ENCODE data around the gene SPSB1. TPM values are rescaled to one million over a fixed set of nuclear protein-coding genes. Genes with fewer than 3 reads are reported as not detected.

The SPSB1 gene
- total RNA-seq, 1 donor from 2014 or later = 17.6 TPM

- peak; percentile 77 for FAIRE-seq
- Histone ChIP-seq H3K27me3 (ENCODE audit: control insufficient read depth, insufficient read depth, low read length) (no peaks in the 10 kb centered on the region), H3K36me3 (ENCODE audit: control insufficient read depth, insufficient read depth, low read length) (peaks cover 1% of the 10 kb centered on the region), H3K4me3 (ENCODE audit: low read depth, low read length) (no peak overlapping the region)
- TF ChIP-seq, protein P1, sequence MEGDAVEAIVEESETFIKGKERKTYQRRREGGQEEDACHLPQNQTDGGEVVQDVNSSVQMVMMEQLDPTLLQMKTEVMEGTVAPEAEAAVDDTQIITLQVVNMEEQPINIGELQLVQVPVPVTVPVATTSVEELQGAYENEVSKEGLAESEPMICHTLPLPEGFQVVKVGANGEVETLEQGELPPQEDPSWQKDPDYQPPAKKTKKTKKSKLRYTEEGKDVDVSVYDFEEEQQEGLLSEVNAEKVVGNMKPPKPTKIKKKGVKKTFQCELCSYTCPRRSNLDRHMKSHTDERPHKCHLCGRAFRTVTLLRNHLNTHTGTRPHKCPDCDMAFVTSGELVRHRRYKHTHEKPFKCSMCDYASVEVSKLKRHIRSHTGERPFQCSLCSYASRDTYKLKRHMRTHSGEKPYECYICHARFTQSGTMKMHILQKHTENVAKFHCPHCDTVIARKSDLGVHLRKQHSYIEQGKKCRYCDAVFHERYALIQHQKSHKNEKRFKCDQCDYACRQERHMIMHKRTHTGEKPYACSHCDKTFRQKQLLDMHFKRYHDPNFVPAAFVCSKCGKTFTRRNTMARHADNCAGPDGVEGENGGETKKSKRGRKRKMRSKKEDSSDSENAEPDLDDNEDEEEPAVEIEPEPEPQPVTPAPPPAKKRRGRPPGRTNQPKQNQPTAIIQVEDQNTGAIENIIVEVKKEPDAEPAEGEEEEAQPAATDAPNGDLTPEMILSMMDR (IDR thresholded peaks at IDR 0.05; ENCODE audit: insufficient read depth, low read length, severe bottlenecking) = no peak
- DNase-seq (ENCODE audit: low read depth) = no peak
Measured at GRCh38 chr1:9328715-9329114, 36.0 kb downstream of the SPSB1 start.

DNA sequence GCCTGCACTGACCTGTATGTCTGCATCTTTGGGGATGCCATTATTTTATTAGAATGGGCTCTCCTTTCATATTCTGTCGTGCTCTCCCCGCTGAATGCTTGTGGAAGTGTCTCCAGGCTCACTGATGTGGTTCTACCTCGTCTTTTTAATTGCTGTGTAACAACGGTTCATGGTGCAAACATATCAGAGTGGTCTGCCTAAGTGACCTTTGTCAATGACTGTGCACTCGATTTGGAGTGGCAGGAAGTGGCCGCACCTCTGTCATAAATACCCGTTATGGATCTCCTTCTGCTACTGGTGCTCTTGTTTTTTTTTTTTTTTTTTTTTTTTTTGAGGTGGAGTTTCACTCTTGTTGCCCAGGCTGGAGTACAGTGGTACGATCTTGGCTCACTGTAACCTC lies 38.3 kb downstream of the SPSB1 start:
- H3K27me3 ChIP-seq (ENCODE audit: control insufficient read depth, insufficient read depth, low read length) = no peaks in the 10 kb centered on the region
- no peak overlapping the region for H3K4me3 ChIP-seq (ENCODE audit: low read depth, low read length)
- DNase-seq (ENCODE audit: low read depth) (no peak), FAIRE-seq (no peak)
- TF ChIP-seq, protein P1 (IDR thresholded peaks at IDR 0.05; ENCODE audit: insufficient read depth, low read length, severe bottlenecking) = no peak
- H3K36me3 ChIP-seq (ENCODE audit: control insufficient read depth, insufficient read depth, low read length) = peaks cover 1% of the 10 kb centered on the region

DNA sequence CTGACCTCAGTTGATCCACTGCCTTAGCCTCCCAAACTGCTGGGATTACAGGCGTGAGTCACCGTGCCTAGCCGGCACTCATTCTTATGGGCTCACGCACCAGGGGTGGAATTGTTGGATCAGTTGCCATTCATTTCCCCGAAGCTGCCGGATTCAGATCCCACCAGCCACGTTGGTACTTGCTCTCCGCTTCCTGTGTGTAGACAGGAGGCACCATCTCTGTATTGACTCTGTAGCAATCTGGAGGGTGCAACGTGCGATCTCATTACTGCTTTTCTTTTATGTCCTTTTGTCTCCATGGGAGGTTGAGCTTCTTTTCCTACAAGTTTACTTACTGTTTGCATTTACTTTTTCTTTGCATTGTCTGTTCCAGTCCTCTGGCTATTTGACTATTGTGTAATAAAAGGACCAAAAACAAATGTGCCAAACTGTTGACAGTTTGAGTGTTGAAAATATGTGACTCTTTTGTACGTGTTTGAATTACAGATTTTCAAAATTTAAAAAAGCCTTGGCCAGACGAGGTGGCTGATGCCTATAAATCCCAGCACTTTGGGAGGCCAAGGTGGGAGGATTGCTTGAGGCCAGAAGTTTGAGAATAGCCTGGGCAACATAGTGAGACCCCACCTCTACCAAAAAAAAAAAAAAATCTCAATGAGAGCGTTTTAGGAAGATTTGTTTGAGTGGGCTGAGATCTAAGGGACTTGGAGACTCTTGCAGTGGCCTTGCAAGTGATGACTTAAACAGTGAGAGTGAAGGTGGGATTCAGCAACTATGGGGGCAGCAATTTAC lies 39.1 kb downstream of the SPSB1 start:
- Histone ChIP-seq H3K4me3 (ENCODE audit: low read depth, low read length) (no peak overlapping the region), H3K36me3 (ENCODE audit: control insufficient read depth, insufficient read depth, low read length) (peaks cover 1% of the 10 kb centered on the region), H3K27me3 (ENCODE audit: control insufficient read depth, insufficient read depth, low read length) (no peaks in the 10 kb centered on the region)
- TF ChIP-seq, protein P1 (IDR thresholded peaks at IDR 0.05; ENCODE audit: insufficient read depth, low read length, severe bottlenecking) = peak; percentile 2
- peak; percentile 95 for DNase-seq (ENCODE audit: low read depth)
- peak; percentile 98 for FAIRE-seq

DNA sequence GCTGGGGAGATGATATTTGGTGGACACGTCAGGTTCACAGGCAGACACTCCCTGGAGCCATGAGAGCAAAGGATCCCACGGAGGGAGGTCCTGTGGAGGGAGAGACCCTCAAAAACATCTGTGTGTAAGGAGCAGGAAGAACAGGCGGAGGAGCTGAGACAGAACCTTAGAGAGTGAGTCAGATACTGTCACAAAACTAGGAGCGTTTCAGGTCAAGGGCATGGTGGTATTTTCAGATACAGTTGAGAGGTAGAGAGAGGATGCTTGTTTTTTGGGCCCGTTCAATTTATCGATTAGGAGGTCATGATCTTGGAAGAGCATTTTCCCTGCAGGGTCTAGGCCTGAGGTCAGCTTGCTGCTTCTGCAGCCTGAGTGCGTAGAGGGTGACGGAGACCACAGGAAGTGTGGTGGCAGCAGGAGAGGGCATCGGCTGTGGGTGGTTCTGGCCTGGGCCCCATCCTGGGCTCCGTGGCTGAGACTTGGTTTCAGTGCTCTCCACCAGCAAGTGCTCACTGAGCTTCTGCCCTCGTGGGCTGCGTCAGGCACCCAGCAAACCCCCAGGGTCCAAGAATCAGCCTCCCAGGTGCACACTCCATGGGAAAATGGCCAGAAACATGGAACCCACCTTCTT lies 39.9 kb downstream of the SPSB1 start:
- no peak for DNase-seq (ENCODE audit: low read depth)
- H3K27me3 ChIP-seq (ENCODE audit: control insufficient read depth, insufficient read depth, low read length) = no peaks in the 10 kb centered on the region
- FAIRE-seq = peak; percentile 83
- TF ChIP-seq, protein P1 (IDR thresholded peaks at IDR 0.05; ENCODE audit: insufficient read depth, low read length, severe bottlenecking) = no peak
- H3K4me3 ChIP-seq (ENCODE audit: low read depth, low read length) = no peak overlapping the region
- peaks cover 1% of the 10 kb centered on the region for H3K36me3 ChIP-seq (ENCODE audit: control insufficient read depth, insufficient read depth, low read length)

DNA sequence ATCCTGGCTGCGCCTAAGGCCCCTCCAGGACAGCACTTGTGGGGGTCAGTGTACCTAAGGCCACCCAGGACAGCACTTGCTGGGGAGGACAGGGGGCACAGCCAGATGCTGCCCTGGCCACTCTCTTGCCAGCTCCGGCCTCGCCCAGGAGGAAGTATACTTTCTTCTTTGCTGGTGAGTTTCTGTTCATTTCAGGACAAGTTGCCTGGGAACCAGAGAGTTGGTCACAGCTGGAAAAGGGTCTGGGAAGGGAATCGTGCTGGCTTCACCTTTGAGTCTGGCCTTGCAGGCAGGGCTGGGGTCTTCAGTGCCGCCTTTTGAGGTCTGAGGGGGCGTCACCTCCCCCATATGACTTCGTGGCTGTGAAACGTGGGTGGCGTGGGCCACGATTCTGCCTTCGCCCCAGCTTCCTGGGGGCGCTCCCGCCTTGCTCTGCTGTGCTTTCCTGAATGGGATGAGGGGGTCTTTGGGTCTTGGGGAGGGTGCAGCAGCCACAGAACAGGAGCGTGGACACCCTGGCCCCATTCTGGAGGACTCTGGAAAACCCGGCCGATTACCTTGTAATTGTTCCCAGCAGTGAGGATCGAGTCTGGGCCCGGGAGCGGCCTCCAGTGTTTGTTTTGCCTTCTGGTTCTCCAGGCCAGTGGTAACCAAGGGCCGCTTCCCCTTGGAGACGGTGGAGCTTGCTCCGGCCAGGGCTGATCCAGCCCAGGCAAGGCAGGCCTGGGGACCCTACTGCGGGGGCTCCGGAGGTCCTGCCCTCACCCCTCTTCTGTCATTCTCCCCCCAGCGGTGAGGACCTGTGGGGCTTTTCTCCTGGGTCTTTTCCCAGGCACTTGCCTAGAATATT lies 45.9 kb downstream of the SPSB1 start:
- H3K4me3 ChIP-seq (ENCODE audit: low read depth, low read length) = no peak overlapping the region
- DNase-seq (ENCODE audit: low read depth) = no peak
- no peak for FAIRE-seq
- no peaks in the 10 kb centered on the region for H3K27me3 ChIP-seq (ENCODE audit: control insufficient read depth, insufficient read depth, low read length)
- H3K36me3 ChIP-seq (ENCODE audit: control insufficient read depth, insufficient read depth, low read length) = peaks cover 4% of the 10 kb centered on the region
- TF ChIP-seq, protein P1 (IDR thresholded peaks at IDR 0.05; ENCODE audit: insufficient read depth, low read length, severe bottlenecking) = no peak
